NCI-H1048 (cell line): ENCODE measurements around the gene TRIM6.
A peak's percentile ranks its signal among the peaks of the same experiment; 100 is the strongest.
"Not testable (repeated sequence)": the region's sequence is repeated elsewhere in the genome, so short reads cannot be mapped to it uniquely, and the experiment has no call there.

ENCODE experiments used
- DNase-seq: peaks from one replicate; lab custom pipeline; 2025; lab: John Stamatoyannopoulos, UW

Gene TRIM6, protein sequence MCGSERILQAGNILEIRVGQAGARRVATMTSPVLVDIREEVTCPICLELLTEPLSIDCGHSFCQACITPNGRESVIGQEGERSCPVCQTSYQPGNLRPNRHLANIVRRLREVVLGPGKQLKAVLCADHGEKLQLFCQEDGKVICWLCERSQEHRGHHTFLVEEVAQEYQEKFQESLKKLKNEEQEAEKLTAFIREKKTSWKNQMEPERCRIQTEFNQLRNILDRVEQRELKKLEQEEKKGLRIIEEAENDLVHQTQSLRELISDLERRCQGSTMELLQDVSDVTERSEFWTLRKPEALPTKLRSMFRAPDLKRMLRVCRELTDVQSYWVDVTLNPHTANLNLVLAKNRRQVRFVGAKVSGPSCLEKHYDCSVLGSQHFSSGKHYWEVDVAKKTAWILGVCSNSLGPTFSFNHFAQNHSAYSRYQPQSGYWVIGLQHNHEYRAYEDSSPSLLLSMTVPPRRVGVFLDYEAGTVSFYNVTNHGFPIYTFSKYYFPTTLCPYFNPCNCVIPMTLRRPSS

DNA sequence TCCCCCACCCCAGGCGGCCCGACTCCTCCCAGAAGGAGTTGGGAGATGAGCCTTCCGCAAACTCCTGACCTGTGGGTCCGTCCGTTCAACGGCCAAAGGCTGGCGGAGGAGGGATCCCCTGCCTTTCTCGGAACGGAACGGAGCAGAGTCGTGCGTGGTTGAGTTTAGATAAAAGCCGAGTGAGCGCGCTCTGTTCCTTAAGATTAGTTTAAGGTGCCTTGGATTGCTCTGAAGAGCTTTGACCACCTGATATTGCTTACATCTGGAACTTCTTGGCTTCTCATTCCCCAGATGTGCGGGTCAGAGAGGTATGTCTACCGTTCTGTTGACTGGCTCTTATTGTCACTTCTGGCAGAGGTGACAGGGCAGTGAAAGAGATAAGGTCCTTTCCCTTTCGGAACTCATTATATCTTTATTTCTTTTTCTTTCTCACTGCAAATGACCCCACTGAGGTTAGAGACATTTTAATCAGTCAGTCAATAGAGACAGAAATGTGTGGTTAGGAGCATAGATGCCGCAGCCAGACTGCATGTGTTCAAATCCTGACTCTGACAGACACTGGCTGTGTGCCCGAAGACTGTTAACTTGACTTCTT lies at the start of gene TRIM6:
Gene TRIM6, plus strand, starts transcription at position 31 of the 595 bp plus-strand sequence. Its CDS starts 261 bp downstream, at position 292.
- DNase-seq = no peak

DNA sequence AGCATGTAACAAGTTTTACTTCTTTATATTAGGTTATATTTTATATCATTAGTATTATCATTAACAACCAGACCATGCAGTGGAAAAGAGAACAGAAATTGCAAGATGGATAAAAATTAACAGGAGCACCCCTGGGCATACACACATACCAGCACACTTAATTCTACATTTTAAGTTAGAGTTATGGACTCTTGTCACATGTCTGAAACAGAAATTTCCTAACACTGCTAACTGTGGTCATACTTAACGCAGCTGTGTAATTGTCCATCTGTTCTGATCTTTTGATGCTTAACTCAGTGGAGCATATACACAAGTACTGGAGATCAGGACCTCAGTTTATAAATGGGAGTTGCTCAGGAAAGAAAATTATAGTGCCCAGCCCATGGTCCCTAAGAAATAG lies 48.5 kb upstream of the TRIM6 start:
- no peak for DNase-seq

DNA sequence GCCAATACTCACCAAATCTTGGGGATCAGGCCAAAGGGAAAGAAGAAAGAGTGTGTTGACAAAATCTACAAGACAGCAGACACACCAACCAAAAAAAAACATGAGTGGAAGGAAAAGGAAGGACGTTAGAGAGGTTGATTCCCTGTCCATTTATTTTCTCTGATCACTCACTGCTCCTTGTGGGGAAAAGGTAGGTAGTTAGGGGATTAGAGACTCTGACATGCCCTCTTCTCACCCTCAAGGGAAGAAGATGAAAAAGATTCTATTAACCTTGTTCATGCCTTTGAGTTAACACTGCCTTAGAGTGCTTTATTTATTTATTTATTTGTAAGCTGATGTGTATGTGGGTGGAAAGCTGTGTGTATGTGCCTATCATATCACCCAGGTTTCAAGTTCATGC lies 48.0 kb upstream of the TRIM6 start, which contains the start of gene OR52H1:
Gene OR52H1, minus strand, starts transcription at position 101 of the 400 bp plus-strand sequence. CDS start 3,035 bp downstream, outside the sequence.
- DNase-seq = no peak

DNA sequence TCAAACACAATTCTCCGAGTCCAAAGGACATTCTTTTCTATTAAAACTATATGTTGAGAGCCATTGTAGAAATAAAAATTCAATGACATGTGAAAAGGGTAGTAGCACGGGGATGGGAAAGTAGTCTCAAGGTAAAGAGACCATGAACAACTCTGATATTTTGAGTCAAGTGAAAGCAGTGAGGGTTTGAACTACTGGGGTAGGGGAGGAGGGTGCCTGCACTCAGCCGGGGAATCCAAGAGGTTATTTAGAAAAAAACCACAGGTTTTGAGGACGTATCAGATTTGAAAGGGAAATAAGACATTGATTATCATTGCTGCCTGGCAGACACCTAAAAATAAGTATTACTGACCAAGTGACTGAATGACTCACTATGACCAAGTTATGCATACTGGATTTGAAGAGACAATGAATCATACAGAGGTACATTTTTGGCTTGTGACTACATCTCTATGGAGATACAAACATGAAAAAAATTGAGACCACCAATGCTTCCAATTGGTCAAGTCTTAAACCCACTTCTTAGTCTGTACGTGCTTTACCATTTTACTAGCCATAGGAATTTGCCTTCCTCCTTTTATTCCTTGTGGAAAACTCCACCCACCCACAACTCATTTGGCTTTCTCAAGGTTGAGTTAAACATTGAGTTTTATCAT lies 45.9 kb upstream of the TRIM6 start:
- no peak for DNase-seq

DNA sequence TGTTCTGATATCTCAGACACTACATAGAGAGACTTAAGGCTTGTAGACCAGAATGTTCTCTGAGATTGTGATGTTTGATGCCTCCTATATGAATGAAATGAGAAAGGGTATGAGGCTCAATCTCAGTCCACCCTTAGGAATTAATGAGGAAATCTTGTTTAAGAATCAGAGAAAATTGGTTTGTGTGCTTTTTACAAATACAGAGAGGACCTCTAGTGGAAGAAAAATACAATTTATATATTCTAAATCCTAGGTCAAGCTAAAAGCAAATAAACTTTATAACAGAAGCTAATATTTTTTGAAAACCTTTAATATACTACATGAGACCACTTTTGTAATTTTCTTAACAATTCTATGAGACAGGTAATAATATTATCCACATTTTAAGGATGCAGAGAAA lies 43.1 kb upstream of the TRIM6 start:
- no peak for DNase-seq

DNA sequence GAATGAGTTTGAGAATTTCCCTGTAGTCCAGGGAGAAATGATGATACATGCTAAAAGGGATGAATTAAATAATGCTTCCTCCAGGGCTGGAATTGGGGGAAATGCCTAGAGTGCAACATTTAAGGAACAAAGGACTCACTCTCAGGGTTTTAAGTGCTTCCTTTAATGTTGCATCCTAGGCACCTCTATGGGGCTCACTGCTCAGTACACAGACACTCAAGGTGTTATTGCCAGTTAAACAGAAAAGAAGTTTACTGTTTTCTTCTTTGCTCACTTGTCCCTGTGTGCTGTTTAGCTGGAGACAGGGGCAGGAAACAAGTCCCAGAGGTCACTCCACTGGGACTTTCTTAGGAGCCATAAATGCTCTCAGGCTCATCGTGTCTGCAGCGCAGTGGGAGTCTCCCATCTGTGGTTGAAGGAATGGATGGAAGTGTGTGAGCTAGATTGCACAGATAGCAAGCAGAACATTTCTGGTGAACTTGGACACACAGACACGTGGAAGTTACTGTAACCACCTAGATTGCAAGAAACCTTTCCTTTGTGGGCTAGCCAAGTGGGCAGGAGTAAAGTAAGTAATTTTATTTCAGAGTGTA lies 39.7 kb upstream of the TRIM6 start:
- DNase-seq = no peak

DNA sequence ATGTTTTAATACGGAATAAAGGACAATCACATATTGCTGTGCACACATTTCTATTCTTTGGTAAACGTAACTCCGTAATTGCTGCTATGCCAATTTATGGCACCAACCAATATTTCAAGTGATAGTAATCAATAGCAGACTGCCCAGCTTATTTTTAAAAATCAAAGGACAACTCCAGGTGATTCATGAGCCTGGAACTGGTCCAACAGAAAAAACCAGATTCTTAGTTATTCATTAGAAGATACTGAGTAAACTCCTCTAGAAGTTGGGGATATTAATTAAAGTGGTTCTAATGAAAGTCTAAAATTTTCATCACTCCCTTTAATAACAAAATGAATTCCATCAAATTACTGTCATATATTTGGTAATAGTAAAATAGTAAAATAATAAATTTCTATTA lies 38.7 kb upstream of the TRIM6 start:
- DNase-seq = no peak

DNA sequence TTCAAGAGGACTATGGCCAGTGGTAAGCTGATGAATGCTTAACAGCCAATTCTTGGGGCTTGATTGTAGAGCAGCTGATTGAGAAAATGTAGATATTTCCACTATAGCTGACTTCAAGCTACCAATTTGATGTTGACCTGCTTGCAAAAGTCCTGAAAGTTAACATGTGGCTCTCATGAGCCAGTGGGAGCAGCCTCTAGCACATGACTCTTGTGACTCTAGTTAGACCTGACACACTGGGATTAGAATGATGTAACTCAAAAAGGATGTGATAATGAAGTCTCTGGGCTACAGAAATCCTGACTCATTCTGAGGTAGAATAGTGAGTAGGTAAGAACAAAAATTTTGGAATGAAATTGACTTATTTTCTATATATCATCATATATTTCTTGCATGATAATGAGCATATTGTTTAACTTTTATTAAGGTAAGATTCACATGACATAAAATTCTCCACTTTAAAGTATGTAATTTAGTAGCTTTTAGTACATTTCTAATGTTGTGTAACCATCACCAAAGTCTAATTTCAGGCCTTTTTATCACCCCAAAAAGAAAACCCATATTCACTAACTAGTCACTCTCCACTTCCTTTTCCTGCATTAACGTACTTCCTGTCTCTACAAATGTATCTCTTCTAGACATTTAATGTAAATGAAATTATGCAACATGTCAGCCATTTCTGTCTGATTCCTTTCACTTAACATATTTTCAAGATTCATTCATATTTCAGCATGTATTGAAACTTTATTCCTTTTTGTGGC lies 32.0 kb upstream of the TRIM6 start:
- DNase-seq = no peak

DNA sequence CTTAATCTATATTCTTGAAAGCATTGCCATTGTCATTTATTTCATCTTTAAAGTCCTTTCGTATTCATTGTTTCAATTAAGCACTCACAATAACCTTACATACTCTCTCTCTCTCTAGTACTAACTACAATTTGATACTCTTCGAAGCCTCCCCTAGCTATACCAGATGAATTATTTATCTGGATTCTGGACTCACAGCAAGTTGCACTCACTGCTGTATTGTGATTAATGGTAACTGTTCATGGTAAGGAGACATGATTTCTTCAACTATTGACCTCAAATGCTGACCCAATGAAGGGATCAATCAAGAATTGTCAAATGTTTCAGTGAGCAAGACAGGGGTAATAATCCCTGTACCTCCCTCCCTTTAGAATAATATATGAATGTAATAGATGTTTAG lies 21.8 kb upstream of the TRIM6 start:
- DNase-seq = no peak

DNA sequence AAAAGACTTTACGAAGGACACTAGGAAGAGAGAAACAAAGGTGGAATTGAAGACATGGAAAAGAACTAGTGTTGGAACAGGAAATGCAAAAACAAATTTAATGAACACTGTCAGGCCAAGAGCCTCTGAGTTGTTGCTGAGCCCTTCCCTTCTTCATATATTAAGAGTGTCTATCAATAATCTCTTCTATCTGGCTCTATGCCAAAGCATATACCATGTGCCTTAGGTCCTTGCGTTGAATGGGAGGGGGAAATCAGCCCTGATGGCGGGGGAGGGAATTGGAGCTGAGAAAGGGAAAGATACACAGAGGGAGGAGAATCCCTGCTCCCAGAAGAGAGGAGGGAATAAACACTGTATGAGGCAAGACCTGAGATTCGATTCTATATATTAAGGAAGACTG lies 21.3 kb upstream of the TRIM6 start:
- DNase-seq = no peak

DNA sequence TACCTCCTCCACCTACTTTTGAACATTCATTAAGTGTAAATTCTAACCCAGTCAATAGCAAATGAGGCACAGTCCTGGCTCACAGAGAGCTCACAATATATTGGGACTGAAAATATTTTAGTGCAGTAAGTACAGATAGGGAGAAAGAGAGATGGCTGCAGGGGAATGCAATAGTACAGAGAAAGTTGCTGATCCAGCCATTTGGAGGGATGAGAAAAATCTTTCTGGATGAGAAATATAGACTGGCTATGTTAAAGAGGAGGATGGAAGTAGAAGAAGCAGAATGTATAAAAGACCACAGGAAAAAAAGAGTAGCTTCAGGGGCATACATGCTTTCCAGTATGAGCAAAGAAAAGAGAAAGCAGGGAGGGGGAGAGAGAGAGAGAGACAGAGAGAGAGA lies 19.3 kb upstream of the TRIM6 start:
- no peak for DNase-seq

DNA sequence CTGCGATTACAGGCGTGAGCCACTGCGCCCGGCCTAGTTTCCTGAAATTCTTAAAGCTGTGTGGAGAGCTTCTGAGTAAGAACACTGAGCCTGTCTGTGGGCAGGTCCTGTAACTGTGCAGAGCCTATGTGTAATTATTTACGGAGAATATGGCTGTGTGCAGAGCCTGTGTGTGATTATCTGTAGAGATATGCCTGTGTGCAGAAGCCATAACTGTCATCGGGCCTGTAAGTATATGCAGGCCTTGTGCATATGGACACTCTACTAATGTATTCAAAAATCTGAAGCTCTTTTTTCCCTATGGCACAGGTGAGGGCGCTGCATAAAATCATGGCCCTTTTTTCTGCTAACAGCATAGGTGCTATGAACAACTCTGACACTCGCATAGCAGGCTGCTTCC lies 15.9 kb upstream of the TRIM6 start, which contains the start of gene OR52B6:
Gene OR52B6, plus strand, starts transcription at position 301 of the 400 bp plus-strand sequence. Its CDS starts 0 bp downstream, at position 301.
- DNase-seq = no peak

DNA sequence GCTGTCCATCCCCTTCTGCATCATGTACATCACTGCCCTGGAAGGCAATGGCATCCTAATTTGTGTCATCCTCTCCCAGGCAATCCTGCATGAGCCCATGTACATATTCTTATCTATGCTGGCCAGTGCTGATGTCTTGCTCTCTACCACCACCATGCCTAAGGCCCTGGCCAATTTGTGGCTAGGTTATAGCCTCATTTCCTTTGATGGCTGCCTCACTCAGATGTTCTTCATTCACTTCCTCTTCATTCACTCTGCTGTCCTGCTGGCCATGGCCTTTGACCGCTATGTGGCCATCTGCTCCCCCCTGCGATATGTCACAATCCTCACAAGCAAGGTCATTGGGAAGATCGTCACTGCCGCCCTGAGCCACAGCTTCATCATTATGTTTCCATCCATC lies 15.4 kb upstream of the TRIM6 start:
- no peak for DNase-seq

DNA sequence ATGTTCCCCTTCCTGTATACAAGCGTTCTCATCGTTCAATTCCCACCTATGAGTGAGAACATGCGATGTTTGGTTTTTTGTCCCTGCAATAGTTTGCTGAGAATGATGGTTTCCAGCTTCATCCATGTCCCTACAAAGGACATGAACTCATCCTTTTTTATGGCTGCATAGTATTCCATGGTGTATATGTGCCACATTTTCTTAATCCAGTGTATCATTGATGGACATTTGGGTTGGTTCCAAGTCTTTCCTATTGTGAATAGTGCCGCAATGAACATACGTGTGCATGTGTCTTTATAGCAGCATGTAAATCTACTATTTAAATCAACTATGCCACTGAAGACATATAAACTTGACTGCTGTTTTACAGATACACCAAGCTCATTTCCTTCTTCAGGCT lies 12.0 kb upstream of the TRIM6 start:
- not testable (repeated sequence) for DNase-seq

DNA sequence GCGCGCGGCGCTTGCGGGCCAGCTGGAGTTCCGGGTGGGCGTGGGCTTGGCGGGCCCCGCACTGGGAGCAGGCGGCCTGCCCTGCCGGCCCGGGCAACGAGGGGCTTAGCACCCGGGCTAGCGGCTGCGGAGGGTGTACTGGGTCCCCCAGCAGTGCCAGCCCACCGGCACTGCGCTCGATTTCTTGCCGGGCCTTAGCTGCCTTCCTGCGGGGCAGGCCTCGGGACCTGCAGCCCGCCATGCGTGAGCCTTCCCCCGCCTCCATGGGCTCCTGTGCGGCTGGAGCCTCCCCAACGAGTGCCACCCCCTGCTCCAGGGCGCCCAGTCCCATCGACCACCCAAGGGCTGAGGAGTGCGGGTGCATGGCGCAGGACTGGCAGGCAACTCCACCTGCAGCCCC lies 6.5 kb upstream of the TRIM6 start:
- DNase-seq = not testable (repeated sequence)

DNA sequence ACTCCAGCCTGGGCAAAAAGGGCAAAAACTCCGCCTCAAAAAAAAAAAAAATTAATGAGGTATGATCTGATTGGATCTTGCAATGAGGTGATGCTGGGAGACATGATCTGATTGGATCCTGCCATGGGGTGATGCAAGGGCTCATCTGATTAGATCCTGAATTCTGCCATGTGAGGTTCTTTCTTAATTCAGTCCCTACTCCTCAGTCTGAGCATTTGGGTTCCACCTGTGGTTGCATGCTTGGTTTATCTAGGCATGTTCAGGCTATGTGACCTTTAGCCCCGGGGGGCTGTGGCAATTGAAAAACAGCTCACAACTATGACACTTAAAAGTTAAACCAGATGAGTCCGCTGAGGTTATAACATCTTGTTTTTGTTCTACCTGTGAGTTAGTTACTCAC lies 4.8 kb upstream of the TRIM6 start:
- DNase-seq = no peak

DNA sequence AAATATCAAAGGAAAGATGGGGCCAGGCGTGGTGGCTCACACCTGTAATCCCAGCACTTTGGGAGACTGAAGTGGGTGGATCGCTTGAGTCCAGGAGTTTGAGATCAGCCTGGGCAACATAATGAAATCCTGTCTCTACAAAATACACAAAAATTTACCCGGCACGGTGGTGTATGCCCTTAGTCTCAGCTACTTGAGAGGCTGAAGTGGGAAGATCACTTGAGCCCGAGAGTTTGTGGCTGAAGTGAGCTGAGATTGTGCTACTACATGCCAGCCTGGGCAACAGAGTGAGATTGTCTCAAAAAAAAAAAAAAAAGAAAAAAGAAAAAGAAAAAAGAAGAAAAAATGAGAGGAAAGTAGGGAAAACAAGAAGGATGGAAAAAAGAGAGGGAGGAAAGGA lies 3.8 kb upstream of the TRIM6 start:
- no peak for DNase-seq

DNA sequence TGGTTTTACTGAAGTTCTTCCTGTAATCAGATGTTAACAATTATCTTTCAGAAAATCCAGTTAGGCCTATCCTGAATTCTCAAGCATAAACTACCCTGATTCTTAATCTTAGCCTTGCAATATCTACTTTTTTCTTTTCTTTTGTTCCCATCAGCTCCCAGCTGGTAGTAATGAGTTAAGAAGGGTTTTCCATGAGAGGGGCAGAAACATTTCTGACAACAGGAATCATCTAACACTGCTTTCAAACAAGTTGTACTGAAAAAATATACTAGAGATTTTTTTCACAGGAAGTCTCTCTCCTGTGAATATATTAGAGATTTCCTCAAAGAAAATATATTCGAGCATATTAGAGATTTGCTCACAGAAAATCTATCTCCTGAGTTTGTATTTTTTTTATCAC lies 3.3 kb upstream of the TRIM6 start:
- DNase-seq = no peak

DNA sequence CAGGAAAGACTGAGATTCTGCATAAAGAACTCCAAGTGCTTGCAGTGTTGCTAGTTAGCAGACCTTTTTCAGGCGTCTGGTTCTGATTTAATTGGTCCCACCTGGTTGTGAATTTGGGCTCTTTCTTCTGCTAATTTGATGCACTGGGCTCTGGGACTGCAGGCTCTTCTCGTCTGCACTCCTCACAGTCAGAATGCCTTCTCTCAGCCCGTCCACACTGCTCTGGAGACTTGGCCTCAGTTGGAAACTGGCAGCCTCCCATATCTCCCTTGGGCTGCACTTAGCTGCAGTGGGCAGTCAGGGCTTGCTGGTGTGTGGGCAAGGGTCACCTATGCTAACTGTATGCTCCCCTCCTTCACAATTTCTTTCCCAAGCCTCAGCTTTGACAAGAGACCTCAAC lies 1.5 kb downstream of the TRIM6 start:
- DNase-seq = no peak

DNA sequence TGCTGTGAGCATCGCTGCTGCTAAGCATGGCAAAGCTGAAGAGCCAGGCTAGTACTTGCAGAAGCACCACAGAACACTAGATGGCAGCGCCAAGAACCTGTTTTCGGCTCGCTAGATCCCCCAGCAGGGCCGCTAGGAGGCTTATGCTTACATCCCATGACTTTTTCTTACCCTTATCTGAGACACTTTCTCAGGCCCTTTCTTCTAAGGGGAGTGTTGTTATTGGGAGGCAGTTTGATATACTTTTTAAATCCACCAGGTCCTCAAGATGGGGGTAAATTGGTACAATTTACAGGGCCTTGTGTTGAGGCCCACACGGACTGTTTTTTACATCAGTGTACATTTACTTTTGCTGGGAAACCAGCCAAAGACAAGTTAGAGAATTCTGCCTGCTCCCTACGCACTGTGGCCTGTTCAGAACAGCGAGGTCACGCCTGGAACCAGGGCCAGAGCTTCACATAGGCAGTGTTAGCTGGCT lies 4.0 kb downstream of the TRIM6 start:
- peak; percentile 24 for DNase-seq

DNA sequence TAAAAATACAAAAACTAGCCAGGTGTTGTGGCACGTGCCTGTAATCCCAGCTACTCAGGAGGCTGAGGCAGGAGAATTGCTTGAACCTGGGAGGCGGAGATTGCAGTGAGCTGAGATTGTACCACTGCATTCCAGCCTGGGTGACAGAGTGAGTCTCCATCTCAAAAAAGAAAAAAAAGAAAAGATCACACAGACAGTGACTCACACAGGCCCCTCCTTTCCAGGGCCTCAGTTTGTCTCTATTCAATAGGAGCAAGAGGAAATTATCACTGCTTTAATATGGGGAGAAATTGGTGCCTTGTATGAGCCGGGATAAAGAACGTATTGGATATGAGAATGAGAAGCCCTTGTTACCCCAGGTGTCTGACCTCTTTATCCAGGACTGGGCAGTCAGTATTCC lies 6.4 kb downstream of the TRIM6 start:
- not testable (repeated sequence) for DNase-seq
